Measurements from ENCODE around the gene TOX4.
A peak's percentile ranks its signal among the peaks of the same experiment; 100 is the strongest.
"Not testable (repeated sequence)": the region's sequence is repeated elsewhere in the genome, so short reads cannot be mapped to it uniquely, and the experiment has no call there.

Gene TOX4

DNA sequence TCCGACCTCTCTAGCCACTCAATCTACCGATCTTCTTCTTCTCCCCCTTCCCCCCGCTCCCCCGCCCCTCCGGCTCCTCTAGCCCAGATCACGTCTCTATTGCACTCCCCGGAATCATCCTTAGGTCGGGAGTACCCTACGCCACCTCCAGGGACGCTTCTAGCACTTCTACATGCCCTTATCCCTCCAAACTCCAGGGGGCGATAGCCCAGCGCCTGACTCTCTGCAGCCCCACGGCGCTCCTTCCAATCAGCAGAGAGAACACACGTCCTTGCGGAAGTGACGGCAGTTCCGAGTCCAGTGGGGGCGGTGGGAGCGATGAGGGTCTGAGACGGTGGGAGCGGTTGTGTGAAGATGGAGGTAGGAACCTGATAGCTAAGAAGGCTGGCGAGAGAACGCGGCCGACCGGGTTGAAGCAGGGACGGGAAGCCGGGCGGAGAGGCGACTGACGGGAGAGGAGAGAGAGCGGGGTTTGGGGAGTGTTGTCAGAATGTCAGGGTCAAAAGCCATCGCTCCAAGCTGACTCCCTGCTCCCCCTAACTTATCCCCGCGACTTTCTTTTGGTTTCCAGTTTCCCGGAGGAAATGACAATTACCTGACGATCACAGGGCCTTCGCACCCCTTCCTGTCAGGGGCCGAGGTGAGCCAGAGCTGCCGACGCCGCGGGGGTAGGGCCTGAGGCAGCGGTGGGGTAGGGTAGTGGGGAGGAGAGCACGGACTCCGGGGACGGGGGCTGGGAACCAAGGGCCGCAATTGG, at the start of gene TOX4, which contains the start of gene RAB2B:
TSS of gene TOX4 (plus strand) at position 271 of the 757 bp plus-strand sequence. CDS start at position 355, 84 bp downstream.
TSS of gene RAB2B (minus strand) at position 35 of the 757 bp plus-strand sequence. CDS start 87 bp downstream, outside the sequence.
- DNase-seq (ENCODE audit: low read depth, low spot score) = peak; percentile 95

DNA sequence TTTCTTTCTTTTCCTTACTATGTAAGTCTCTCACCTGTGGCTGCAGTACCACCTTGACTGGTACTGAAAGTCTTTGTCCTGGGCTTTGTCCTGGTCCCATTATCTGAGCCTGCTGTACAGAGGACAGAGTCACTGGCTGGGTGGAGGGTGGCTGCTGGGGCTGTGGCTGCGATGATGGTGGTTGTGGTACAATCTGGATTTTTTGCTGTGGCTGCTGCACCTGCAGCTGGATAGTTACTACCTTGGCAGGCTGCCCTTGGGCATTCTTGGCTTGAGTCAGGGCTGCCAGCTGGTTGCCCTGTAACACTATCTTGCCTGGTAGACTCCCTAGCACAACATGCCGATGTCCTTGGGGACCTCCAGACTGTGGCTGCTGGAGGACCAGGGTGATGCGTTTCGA, 48.1 kb upstream of the TOX4 start:
- no peak for DNase-seq (ENCODE audit: low read depth, low spot score)

DNA sequence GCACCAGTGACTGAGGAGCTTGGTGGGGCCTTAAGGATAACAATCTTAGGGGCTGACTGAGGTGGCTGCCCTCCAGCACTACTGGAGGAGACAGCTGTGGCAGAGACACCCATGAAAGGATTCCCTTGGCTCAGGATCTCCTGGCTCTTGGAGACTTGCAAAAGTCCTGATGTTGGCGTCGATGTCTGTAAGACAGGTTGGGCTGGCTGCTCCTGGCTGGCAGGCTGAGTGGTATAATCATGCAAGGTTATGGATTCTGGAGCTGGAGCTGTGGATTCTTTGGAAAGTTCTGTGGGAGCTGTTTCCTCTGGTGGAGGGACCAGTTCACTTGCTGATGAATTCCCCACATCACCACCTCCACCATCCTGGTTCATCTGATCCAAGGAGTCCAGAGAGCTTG, 45.9 kb upstream of the TOX4 start:
- no peak for DNase-seq (ENCODE audit: low read depth, low spot score)

DNA sequence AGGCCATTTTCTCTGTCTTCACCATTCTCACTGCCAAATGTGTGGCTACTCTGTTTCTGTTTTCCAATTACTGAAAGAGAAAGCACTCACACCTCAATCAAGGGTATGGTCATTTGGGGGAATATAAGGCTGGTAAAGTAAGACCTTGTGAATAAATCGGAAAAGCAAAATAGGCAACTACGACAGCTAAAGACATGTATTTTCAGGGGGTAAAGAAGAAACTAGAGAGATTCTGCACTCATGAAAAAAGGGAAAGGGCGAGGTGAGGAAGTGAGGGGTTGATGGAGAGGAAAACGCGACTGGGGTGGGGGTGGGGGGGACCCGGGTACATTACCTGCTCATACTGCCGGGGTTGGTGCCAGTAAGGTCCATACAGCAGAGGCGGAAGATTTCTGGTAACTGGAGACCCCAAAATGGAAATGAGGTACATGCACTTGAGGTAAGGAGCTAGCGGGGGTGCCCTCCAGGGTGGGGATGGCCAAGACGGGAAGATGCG, 40.4 kb upstream of the TOX4 start:
- DNase-seq (ENCODE audit: low read depth, low spot score) = no peak

DNA sequence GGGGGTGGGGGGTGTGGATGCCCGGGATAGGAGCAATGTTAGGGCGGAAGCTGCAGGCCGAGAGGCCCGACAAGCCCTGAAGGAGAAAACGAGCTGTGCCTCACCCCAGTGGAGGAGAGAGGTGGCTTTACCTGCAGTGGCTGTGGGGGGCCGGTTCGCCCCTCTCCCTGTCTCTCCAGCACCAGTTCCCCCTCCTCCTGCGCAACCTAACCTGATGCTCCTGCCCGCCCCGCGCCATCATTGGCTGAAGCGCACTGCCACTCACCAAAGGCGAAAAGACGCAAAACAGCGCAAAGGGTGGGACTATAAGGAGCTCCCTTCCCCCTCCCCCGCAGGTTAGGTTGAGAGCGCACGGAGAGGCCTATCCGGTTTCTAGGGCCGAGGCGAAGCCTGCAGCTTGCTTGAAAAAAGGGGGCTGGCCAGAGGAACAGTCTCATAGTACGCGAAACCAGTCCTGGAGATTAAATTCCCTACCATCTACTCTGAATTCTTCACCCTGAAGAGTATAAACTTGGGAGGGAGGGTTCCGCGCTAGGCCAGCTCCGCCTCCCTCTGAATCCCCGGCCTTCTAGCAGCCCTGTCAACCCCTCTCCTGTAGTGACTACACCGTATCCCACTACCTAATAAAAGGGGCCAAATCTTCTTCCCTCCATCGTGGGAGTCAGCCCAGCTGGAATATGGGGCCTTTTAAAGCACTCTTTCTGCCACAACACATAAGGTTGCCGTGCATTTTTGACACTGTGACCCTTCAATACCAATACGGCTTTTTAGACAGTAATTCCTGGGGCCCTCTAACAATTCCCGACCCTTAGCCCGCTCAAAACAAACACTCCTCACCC, 39.7 kb upstream of the TOX4 start:
- peak; percentile 96 for DNase-seq (ENCODE audit: low read depth, low spot score)

DNA sequence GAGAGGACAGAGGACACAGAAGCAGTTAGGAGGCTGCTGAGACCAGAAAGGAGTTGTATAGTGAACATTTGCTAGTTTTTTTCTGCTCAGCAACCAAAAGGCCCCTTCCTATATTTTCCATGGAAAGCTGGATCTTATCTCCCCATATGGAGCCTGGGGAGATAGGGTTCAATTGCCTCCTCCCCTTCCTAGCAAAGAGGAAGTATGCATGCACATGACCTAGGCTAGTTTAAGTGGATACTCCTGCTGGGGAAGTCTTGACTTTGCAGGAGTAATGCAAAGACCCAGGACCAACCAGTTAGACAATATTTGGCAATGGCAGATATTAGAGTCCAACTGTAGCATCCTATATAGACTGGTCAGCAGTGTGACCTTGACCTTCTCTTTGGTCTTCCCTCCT, 36.1 kb upstream of the TOX4 start:
- DNase-seq (ENCODE audit: low read depth, low spot score) = no peak

DNA sequence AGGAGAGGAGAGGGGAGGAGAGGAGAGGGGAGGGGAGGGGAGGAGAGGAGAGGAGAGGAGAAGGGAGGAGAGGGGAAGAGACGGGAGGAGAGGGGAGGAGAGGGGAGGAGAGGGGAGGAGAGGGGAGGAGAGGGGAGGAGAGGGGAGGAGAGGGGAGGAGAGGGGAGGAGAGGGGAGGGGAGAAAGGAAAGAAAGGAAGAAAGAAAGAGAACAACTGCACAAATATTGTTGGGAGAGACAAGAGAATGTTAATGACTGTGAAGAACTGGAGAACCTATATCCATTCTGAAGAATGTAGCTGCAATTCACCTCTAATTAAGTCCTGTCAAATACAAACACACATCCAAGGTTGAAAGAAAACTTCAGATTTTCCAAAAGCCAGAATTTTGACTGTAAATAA, 34.3 kb upstream of the TOX4 start:
- DNase-seq (ENCODE audit: low read depth, low spot score) = not testable (repeated sequence)

DNA sequence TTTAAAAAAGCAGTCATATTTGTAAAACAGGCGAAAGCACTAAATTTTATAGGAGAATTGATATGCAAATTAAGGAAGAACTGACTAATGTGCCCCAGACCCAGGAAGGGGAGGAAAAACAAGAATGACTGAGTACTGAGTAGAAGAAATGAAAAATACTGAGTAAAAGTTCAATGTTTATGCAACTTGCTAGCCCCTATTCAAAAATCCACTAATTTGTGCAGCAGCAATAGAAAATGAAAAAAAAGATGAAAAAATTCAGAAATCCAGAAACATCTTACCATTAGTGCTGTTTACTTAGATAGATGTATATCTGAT, 27.1 kb upstream of the TOX4 start:
- no peak for DNase-seq (ENCODE audit: low read depth, low spot score)

DNA sequence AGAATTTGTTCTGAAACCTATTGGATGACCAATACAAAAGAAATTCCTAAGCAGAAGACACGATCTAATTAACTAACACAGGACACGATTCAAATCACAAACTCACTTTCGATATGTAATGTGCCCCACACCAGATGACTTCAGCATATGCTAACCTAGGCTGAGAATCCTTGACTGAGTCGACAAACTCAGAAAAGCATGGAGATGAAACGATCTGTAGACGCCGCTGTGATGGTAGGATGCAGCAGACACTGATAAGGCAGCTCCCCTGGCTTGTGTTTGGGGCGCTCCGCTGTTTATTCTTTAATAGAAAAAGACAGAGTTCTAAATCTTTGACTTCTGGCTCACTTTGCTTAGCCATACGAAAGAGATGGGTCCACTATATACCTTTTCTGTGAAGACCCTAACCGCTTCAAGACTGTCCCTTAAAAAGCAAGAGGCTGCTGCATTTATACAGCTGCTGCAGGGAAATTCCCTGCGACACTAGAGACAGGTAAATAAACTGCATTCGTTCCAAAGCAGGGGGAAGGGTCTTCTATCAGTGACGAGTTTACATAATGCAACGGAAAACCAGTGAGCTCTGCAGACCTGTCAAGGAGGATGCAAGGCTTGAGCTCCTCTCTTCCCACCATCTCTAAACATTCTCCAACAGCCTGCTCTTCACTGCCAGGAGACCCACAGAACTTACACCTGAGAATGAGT, 22.0 kb upstream of the TOX4 start:
- no peak for DNase-seq (ENCODE audit: low read depth, low spot score)

DNA sequence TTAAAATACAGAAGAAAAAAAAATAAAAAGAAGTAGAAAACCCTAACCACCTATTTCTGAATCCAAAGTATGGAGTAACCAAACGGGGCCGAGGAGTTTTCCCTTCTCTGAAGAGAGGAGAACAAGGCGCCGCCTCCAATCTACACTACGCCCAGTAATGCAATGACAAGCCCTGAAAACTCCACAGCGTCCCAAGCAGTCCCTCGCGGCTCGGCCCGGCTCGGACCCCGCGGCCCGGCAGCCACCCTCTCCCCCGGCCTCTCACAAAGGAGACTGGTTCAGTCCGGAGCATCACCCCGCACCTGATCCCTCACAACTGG, 21.4 kb upstream of the TOX4 start:
- no peak for DNase-seq (ENCODE audit: low read depth, low spot score)

DNA sequence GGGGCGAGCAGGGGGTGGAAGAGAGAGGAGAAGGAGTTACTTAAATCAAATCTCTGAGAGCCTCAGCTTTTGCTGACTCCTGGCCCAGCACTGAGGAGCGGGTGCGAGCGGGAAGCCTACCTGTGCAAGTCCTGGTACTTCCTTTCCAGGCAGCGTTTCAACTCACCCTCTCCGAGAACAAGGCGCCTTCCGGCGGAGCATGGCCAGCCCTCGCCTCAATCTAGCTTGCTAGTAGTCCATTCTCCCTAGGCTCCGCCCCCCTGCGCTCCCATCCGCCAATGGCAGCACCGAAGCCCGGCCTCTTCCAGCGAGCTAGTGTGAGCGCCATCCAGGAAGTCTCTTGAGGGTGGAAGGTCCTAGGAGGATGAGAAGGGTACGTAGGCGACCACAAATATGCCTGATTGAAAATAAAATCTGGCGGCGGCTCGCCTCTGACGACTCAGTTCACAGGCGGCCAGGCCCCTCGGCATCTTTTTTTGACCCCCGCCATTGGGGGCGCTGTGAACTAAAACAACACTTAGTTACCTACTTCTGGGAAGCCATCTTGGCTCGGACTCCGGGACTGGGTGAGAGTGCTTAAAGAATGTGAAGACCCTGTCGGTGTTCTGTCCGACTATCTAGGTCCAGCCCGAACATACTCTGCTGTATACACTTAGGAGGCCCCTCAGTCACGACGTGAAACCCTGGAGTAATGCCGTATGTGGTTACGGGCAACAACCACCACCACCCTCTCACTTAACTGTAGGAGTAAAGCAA, 20.9 kb upstream of the TOX4 start, which contains the start of gene CHD8:
TSS of gene CHD8 (minus strand) at position 212 of the 756 bp plus-strand sequence. CDS start 24,480 bp downstream, outside the sequence.
- DNase-seq (ENCODE audit: low read depth, low spot score) = peak; percentile 99

DNA sequence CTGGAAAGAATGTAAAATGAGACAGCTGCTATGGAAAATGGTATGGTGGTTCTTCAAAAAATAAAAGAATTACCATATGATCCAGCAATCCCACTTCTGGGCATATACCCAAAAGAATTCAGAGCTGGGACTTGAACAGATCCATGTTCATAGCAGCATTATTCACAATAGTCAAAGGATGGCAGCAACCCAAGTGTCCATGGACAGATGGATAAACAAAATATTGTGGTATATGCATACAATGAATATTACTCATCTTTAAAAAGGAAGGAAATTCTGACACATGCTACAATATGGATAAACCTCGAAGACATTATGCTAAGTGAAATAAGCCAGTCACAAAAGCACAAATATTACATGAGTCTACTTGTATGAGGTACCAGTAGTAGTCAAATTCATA, 9.4 kb upstream of the TOX4 start:
- DNase-seq (ENCODE audit: low read depth, low spot score) = no peak

DNA sequence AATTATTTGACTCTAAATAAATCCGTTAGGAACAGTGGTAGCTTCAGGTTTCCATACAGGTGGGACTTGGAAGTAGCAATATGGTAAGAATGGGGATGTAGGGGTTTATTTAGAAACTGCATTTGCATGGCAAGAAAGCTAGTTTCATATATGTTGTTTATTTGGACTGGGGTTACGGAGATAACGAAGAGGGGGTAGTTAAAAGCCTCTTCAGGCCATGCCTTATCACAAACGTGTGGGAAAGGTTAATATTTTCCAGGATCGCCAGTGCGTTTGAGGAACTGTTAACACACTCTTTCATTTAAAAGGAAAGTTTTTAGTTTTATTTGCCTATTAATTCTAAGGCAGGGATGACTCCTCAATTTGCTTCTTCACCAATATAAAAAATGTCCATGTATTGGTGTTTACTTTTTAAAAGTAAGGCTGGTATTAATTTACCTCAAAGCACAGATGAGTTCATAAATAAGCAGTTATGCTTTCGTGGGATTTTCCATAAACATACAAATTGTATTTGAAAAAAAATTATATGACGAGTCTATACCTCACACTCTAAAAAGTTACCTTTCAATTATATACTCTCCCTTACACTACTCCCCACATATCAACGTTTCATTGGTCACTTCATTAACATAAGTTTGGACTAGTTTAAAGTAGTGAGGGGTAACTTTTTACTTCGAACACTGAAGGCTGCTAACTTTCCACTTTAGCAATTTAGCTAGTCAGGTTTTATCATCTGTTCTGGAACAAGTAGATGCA, 1.1 kb upstream of the TOX4 start:
- no peak for DNase-seq (ENCODE audit: low read depth, low spot score)

DNA sequence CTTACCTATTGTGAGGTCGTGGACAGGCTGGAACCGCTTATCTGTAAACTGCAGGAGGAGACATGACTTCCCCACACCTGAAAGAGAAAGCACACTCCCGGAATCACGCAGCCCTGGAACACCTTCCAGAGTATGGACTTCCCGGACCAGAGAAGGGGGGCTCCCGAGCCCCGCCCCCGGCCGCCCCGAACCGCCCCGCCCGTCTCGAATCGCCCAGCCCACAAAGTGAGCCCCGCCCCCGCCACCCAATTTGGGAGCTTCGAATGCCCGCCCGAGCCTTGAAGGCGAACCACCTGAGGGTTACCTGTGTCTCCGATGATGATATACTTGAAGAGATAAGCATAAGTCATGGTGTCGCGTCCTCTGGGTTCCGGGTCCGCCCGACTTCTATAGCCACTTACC, 471 bp upstream of the TOX4 start:
- no peak for DNase-seq (ENCODE audit: low read depth, low spot score)

DNA sequence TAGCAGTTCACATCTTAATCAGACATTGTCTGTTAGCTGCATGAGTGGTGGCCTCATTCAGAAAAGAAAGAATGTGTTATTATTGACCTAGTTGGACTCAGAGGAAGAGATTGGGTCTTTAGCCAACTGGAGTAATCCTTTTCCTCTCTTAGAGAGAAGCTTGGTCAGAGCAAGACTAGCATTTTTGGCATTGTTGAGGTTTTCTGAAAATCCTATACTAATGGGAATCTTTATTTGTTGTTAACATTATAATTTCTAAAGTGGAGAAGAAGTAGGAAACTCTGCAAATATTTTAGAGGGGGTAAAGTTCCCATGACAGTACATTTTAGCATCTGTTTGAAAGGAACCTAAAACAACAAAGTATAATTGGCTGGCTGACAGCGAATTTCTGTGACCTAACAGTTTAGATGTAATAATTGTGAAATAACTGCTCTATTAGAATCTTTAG, 9.7 kb downstream of the TOX4 start:
- DNase-seq (ENCODE audit: low read depth, low spot score) = no peak

DNA sequence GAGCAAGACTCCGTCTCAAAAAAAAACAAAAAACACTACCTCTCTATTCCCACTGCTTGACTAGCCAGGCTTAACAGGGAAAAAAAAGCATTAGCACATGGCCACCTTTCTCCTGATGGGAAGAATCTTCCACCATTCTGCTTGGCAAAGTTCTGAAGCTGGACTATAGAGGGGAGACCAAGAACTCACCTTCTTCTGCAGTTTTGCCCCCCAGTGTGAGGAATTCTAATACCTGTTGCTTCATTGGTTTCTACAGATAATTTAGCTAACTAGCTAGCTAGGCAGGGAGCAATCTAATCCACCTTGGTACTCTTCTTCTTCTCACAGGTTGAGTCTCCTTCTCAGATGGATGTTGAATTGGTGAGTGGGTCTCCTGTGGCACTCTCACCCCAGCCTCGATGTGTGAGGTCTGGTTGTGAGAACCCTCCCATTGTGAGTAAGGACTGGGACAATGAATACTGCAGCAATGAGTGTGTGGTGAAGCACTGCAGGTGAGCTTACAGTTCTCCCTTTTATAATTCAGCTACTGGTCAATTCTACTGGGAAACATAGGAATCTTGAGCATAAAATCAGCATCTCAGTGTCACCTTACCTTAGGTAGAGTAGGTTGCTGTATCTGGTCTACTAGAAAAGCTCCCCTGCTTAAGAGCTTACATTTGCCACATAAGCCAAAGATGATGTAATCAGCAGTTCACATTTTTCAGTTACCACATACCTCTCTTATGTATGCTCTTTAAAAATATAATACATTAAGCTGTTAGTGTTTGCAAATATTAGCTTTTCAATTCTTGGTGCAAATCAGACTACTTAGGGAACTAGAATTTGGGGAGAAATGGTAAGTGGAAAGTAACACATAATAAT, 18.1 kb downstream of the TOX4 start:
- DNase-seq (ENCODE audit: low read depth, low spot score) = no peak

DNA sequence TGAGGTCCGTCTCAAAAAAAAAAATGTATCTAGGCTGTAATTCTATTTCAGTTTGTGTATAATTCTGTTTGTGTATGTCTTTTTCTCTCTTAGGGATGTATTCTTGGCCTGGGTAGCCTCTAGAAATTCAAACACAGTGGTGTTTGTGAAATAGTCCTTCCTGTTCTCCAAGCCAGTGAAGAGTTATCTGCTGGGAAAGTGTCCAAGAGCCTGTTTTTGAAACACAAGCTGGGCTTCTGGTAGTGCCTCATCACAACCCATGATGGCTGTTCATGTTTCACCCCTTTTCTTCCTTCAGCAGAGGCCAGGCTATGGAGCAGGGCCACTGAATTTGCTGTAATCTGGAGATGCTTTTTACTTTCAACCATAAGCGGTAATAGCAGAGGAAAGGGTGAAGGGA, 19.5 kb downstream of the TOX4 start:
- no peak for DNase-seq (ENCODE audit: low read depth, low spot score)

DNA sequence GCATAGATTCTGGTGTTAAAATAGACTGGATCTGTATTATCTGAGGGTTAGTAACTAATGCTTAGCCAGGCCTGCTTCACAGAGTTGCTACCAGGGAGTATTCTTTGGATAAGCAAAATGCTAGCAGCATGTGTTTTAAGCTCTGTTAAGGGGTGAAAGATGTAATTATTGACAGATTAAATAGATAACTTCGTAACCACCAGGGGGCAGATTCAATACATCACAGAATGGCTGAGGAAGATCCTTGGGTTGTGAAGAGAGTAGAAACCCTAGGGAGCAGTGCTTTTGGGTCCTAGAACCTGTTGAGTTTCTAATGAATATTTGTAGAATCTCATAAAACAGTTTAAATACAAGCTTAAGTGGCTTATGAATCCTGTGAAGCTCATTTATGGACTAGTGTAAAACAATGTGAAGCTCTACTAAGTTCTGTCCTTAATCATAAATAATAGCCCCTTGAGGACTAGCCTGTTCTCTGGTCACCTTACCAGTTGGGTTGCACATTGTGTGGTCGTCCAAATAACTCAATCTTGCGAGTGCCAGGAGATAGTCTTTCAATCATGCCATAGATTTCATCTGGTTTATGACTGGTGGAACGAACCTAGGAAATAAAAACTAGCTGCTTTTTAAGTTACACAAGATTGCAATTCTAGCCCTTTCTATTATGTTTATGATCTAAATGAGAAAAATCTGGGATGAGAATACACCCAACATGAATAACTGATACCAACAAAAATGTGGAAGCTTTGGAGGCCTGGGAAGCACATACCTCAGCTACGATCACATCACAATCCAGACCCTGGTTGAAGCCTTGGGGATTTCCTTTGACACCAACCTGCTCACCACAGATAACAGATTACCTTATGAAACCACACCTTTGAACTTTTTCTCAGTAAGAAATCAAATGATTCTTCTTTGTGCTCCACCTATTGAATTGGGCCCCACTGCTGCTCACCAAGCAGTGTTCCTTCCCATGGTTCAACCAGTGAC, 21.8 kb downstream of the TOX4 start:
- DNase-seq (ENCODE audit: low read depth, low spot score) = no peak

Data from brain pericyte (primary cell).